GM18498 (cell line): ENCODE data around the gene SLC22A23.

Experiments used
- ATAC-seq: cut with Tn5 transposase; IDR thresholded peaks from one replicate; pipeline ENCODE4 v1.9.1; 2021; ENCODE audit warnings: mild to moderate bottlenecking, moderate library complexity; ENCODE audit not compliant: unreplicated experiment

SLC22A23 gene

DNA sequence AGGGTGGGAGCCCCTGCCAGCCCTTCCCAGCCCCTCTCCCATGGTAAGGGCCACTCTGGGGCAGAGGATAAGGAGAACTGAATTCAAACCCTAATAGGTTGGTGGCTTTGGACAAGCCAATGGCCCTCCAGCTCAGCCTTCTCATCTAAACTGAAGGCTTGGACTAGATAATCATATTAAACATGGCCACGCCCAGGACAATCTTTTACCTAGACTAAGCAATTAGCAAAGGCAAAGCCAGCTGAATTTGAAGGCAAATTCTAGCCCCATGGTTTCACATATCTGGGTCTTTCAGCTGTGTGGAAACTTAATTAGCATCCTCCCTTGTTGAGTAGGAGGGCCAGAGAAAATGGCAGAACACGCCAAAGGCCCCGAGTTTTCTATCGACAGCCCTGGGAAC is 10.7 kb downstream of the SLC22A23 start:
- no peak for ATAC-seq

DNA sequence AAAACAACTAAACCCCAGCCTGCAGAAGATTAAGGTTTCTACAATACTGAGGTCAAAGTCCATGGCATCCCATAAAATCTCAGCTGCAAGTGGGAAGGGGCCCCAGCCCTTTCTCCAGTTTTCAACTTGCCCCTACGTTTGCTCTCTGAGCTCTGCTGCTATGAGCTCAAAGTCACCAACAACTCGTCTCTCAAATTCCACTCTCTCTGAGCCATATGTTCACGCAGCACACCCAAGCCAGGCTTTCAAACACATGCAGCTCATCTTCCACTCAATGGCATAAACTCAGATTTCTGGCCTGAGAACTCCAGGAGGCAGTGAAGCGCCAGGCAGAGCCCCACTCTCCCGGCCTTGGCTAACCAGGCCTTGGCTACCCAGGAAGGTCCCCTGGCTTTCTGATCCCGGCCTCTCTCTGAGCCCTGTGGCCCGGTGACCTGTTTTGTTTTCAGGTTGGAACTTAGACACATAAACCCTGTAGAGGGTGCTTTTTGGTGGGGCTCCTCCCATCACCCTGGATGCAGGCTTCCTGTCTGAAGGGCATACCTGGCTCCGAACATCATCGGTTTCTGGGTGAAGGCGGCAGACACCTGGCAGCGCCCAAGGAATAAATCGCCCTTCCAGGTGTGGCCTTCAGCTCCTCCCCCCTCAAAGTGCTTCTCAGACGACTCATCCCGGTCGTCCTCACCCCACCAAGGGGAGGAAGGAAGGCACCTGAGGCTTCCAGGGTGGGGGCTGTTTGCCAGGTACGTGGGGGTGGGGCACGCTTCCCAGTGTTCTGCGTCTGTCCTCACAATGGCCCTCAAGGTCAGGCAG is 12.4 kb downstream of the SLC22A23 start:
- ATAC-seq, result no peak

DNA sequence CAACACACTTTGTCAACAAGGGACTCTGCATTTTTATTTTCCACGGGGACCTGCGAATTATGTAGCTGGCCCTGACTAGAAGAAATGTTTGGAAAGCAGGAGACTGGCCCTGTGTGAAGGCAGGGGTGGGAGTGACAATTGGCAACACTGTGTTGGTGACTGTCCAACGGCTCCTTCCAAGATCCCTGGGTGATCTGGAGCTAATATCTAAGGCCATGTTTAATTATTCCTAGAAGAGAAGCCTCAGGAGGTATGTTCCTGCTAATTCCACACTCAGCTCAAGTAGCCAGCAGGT is 13.7 kb downstream of the SLC22A23 start:
- no peak for ATAC-seq

DNA sequence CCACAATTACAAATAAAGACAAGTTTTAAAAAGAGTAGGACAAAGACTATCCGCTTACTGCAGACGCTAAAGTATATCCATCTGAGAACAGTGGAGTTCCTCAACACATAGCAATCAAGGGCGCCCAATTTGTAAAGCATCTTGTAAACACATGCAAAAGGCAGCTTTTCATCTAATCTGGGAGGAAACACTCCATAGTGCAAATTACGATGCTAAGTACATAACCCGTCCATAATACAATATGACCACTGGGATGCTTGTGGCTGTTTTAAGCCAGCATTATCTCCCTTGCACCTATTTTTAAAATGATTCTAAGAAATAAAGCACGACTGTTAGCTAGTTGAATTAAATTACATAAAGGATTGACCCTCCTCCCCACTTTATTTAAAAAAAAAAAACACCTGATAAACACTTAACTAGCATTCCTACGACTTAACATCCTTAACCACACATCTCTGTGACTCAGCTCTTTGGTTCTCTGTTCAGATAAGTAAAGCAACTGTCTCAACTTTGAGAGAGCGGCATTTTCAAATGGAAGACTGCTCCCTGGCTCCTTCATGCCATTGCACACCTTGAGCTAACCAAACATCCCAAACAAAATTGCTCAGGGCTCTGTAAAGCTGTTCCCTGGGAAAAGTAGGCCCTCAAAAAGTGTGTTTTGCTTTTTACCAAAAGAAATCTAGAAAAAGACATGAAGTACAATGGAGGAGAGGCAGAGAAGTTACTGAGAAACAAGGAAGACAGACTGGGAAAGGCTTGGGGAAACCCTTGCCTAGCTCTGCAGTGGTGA is 14.2 kb downstream of the SLC22A23 start:
- no peak for ATAC-seq

DNA sequence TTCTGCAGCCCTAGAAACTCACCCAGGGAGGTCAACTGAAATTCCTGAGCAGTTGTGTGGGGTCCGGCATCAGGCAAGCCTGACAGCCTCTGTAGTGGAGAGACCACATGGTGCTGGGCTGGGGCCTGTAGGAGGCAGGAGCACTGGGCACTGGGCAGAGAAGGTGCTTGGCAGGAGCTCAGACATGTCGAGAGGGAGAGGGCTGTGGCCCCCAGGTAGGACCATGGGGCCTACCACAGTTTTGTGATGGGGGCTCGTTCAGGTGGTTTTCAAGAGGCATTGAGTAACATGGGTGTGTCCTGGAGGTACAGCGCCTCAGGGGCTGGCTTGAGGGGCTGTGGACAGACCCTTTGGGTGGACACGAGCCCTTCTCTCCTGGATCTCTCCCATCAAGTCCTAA is 15.9 kb downstream of the SLC22A23 start:
- ATAC-seq, result no peak

DNA sequence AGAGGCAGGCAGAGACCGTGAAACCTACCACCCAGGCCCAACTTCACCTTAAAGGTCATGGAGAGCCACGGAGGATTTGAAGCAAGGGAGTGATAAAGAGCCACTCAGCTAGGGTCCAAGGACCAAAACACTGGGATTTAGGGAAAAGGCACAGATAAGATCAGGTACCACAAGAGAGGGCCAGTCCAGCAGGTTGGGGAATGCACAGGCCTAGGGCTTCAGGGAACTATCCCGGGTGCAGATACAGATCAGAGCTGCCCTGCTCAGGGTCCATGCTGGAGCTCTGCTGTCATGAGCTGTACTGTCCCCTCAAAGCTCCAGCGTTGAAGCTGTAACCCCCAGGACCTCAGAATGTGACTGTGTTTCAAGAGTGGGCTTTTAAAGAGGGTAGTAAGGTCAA is 16.9 kb downstream of the SLC22A23 start:
- no peak for ATAC-seq

DNA sequence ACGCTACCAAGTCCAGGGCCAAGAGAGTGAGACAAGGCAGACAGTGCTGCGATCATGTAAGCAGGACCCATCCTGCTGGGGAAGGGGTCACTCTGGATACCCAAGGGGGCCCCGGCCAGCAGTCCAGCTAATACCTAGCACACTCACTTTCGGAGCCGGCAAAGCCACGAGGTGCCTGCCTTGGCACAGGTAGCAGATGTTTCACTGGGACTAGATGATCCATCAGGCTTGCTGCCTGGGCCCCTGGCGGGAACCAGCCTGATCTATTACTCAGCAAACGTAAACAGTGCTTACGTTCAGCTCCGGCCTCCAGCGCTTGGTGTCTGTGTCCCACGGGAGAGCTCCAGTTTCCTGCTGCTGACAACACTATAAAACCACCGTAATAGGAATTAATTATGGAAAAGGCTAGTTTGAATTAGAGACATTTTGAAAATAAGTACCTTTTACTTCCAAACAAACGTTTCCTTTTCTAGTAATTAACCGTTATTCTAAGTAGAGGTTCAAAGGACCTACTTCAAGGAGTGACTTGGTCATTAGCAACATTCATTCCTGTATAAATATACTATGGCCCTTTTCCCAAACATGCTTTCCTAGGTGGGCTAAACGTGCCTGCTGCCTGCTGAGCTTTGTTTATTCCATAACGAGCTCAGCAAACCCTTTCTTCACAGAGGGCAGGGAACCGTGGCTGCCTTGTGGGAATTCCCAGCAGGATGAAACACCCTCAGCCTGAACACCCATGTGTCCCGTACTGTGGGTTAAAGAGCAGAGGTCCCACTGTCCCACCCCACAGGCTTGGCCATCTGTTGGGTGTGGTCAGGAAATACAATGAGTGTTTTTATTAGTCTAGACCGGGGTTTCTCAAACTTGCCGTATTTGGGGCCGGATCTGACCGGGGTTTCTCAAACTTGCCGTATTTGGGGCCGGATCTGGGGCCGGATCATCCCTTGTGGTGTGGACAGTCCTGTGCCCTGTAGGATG is 18.4 kb downstream of the SLC22A23 start:
- no peak for ATAC-seq

DNA sequence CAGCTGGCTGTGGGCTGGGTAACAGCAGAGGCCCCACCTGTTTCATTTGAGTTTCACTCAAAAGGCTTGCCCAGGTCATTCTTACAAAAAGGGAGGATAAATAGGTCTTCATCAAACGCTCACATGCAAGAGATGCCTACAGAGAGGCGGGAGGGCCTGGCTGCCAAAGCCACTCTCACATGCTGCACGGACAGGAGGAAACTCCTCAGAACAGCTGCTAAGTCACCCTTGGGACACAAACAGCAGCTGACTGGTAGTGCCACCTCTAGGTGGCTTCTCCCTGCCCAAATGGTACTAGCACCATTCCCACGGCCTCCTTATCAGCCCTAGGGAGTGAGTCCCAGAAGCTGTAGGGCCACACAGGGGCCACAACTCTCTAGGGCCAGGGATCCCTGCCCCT is 23.8 kb downstream of the SLC22A23 start:
- no peak for ATAC-seq

DNA sequence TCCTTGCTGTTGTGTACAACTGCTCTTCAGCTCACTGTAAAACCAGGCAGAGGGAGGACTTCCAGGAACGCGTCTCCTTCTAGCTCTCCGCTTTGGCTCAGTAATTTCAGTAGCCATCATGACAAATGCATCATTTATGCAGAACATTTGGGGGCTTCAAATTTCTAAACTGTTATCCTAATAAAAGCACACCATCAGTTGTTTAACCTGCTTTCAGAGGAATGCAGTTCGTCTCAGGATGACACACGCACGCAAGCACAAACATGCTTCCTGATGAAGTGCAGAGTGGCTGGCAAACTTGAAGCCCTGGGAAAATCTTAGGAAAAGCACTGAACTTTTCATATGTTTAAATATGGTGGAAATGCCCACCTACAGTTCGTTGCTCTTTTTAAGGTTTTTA is 24.4 kb downstream of the SLC22A23 start:
- ATAC-seq, result no peak

DNA sequence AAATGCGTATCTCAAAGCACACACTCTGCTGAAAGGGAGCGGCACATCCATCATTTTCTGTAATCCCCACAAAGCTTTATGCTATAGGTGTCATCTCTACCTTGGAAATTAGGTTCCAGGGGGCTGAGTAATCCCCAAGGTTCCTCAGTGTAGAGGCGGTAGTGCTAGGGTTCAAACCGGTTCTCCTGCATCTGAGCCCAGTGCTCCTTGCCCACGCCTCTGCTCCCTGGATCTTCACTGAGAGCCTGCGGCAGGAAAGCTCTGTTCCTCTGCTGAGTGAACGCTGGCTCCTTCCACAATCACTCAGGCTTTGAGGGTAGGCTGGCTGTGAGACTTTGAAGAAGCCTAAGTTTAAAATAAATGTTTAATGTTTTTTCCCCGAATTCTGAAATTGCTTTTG is 24.9 kb downstream of the SLC22A23 start:
- no peak for ATAC-seq

DNA sequence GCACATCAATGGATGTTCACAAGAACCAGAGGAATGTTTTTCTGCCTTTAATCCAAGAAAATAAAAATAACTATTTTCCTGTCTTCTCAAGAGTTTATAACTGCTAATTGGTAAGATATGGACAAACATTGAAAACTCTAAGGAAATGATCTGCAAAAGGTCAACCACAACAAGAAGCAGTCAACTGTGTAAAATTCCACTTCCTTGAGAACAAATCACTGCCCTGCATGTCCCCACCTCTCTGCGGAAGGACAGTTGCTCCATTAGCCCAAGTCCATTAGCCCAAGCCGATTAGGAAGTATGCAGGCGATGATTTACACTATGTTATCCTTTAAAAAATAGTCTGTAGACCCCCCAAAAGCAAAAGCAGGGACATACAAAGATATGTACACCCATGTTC is 27.6 kb downstream of the SLC22A23 start:
- ATAC-seq, result no peak

DNA sequence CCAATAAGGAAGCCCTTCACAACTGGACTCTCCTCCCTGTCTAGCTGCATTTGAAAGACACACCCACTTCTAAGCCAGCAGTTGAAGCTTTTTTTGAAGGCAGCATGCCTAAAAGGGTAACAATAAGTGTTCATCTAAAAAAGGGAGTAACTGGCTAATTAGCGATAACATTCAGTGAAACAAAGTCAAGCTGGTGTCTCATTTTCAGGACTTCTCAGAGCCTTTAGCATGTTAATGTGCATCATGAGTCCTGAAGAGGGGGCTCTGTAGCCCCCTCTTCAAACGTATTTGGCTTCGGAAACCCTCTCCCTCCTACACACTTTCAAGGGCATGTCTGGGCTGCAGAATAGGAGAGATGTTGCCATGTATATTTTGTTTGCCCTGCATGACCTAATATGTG is 28.1 kb downstream of the SLC22A23 start:
- no peak for ATAC-seq

DNA sequence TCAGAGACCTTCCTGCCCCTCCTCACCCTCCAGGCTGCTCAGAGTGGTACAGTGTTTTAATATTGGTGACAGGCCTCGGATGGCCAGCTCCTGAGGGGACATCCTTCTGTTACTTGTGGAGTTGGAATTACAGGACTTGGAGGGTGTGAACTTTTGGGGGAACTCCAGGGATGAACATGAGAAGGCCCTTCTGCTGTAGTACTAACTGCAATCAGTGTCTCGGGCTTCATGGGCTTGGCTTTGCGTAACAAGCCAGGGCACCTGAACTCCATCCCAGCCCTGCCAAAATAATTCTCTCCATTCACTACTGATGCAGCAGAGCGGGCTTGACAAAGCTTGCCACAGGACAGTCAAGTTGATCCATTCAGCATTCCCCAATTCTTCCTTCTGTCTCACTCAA is 28.6 kb downstream of the SLC22A23 start:
- no peak for ATAC-seq

DNA sequence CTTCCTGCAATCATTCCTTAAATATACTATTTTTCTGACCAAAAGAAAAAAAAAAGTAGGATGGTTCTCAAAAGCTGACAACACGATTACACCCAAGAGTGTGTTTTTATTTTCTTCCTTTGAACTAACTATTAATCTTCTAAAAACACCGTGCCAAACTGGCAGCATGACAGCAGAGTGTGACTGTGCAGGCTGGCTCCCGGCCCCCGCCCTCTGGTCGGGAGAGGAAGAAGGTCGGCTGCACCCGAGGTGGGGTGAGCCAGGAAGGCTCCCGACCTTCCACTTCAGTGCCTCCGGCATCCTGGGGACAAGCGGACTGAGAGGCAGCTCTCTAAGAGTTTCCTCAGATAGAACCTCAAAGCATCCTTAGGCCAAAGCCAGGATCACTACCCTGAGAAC is 29.2 kb downstream of the SLC22A23 start:
- ATAC-seq, result no peak

DNA sequence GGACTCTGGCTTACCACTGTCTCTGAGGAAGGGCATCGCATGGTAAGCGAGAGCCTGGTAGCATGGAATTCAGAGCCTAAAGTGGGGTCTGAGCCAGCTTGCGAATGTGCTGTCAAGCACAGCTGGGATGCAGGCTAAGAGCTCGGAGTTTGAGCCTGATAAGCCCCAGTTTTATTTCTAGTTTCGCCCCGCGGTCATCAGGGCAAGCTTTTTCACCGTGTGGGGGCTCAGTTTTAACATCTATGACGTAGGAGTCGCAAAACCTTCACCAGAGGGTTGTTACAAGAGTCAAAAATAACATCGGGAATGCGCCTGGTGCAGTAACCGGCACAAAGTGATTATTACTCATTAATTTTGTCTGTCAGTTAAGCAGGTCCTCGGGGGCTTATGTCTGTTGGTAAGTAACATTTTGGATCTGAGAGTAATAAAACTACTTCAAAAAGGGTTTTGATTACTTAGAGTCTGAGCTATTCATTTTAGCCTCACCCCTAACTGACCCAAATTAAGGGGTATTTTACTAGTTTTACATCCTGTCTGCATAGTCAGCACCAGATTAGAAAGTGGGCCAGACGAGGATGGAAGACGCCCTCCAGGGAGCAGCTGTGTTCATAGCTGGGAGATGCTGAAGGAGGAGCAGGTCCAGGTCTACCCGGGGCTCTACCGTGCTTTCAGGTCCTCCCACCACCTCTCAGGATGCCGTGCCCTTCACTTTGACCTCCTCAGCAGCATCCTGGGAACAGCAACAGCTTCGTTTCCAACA is 29.7 kb downstream of the SLC22A23 start:
- ATAC-seq, result no peak

DNA sequence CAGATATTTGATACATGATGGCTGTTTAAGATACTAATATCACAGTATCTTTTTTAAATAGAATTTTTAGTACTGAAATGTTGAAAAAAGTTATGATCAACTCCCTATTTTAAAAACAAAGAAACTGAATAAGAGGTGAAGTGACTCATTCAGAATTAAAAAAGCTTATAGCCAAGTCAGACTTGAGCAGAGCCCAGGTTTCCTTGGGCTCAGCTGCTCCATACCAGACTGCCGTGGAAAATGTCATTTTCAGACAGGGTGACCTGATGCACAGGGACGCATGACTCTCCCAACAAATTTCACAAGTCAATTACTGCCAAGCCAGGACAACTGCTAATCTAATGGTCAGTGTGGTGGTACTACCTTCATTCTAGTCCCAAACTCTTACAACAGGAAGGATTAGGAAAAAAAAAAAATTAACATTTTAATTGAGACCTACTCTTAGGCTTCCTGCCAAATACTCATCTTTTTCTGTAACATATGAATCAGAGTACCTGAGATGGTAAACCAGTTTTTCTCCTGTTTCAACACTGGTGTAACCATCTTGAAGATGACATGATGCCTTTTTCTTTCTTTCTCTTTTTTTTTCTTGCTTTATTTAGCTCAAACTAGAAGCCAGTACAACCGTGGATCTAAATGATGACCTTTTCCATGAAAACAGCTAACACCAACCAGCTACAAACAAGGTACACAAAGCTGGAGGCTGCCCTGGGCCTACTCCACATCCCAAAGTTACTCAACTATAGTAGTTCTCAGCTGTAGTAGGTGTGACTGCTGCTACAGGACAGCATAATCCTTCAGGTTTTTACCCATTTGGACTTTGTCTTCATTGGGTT is 30.5 kb downstream of the SLC22A23 start:
- ATAC-seq, result no peak

DNA sequence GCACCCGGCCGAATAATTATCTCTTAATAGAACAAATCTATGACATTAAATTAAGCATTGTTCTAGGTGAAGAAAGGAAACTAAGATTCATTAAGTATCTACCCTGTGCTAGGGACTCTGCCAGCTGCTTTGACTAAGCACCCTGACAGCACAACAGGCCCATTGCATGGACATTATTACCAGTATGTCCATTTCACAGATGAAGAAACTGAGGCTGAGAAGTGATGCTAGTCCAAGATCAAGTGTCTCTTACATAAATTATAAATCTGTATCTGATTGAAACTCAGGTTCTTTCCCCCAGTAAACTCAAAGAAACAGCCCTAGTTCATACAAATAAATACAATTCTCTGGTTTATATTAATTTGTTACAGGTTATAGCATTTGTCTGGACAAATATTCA is 31.3 kb downstream of the SLC22A23 start:
- no peak for ATAC-seq

DNA sequence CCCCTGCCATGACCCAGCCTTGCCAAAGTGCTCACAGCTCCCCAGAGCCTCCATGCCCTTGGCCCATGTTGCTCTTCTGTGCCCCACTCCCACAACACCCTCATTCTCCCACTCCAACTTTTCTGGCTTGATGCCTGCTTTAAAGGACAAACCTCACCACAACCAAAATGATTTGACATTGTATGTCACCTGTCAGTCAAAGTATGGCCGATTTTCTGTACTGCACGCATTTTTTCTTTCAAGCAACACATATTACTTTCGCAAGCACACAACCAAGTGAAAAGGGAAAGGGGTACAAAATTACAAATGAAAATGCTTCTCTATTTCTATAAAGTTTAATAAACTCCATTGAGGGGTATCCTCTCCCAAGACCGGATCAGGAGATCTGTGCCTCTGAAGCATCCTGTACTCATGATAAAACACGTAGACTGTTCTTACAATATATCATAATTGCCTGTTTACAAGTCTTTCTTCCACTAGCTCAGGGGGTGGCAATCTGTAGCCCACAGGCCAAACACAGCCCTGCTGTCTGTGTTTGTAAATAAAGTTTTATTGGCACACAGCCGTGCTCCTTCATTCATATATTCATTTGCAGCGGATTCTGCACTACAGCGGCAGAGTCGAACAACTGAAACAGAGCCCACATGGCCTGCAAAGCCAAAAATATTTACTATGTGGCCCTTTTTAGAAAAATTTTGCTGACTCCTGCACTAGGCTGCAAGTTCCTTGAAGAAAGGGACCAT is 32.5 kb downstream of the SLC22A23 start:
- no peak for ATAC-seq
